Glutamatergic neuron (in vitro differentiated cells): ENCODE data around the gene ZNF83. TPM values are rescaled to one million over a fixed set of nuclear protein-coding genes. Genes with fewer than 3 reads are reported as not detected.

Experiments used
- DNase-seq: peaks from one replicate; pipeline ENCODE4 v3.0.0; 2022
- H3K27ac Mint-ChIP-seq: one replicate; pipeline ENCODE4 v1.8.0; 2020; ENCODE audit warnings: mild to moderate bottlenecking, mixed read lengths, inconsistent platforms; ENCODE audit not compliant: unreplicated experiment
- H3K27me3 Mint-ChIP-seq: one replicate; pipeline ENCODE4 v1.8.0; 2020; ENCODE audit warnings: mild to moderate bottlenecking, moderate library complexity, mixed read lengths, inconsistent platforms; ENCODE audit not compliant: unreplicated experiment
- H3K36me3 Mint-ChIP-seq: one replicate; pipeline ENCODE4 v1.8.0; 2020; ENCODE audit warnings: mild to moderate bottlenecking, mixed read lengths, inconsistent platforms; ENCODE audit not compliant: unreplicated experiment
- H3K4me1 Mint-ChIP-seq: one replicate; pipeline ENCODE4 v1.8.0; 2020; ENCODE audit warnings: mild to moderate bottlenecking, low read depth, mixed read lengths, inconsistent platforms; ENCODE audit not compliant: unreplicated experiment
- H3K4me3 Mint-ChIP-seq: one replicate; pipeline ENCODE4 v1.8.0; 2020; ENCODE audit warnings: mild to moderate bottlenecking, mixed read lengths, inconsistent platforms; ENCODE audit not compliant: unreplicated experiment
- H3K9me3 Mint-ChIP-seq: one replicate; pipeline ENCODE4 v1.8.0; 2020; ENCODE audit warnings: mild to moderate bottlenecking, moderate library complexity, mixed read lengths, inconsistent platforms; ENCODE audit not compliant: unreplicated experiment
- CTCF ChIP-seq: fragments of 200-600 bp; sonication (generic); IDR thresholded peaks from one replicate; pipeline ENCODE4 v1.5.0; 2021; ENCODE audit not compliant: partially characterized antibody, unreplicated experiment
- total RNA-seq: library from RNA; stranded (reverse); fragmentation: NEBNext Ultra II Directional; extraction: Animal tissue kit (Norgen Biotek cat#: 25700); gene quantifications from one replicate; pipeline ENCODE4 v1.2.1, GENCODE V29; 2021; ENCODE audit not compliant: unreplicated experiment

Gene ZNF83
- total RNA-seq, 1 donor from 2014 or later, result 62.3 TPM

GRCh38 chr19:52659013-52659412 lies 20.9 kb upstream of the ZNF83 start:
- Mint-ChIP-seq H3K36me3 (peaks cover 15% of the 10 kb centered on the region), H3K4me1 (no peaks in the 10 kb centered on the region), H3K27ac (no peak overlapping the region), H3K4me3 (no peak overlapping the region), H3K27me3 (no peaks in the 10 kb centered on the region), H3K9me3 (no peaks in the 10 kb centered on the region)
- DNase-seq, result no peak
- no peak for TF ChIP-seq CTCF

GRCh38 chr19:52658595-52658994 lies 20.4 kb upstream of the ZNF83 start:
- H3K36me3 Mint-ChIP-seq, result peaks cover 18% of the 10 kb centered on the region
- no peak overlapping the region for H3K4me3 Mint-ChIP-seq
- no peak for DNase-seq
- no peaks in the 10 kb centered on the region for H3K4me1 Mint-ChIP-seq
- H3K27me3 Mint-ChIP-seq, result no peaks in the 10 kb centered on the region
- H3K9me3 Mint-ChIP-seq, result no peaks in the 10 kb centered on the region
- no peak for TF ChIP-seq CTCF
- H3K27ac Mint-ChIP-seq, result no peak overlapping the region

GRCh38 chr19:52653161-52653560 lies 15.0 kb upstream of the ZNF83 start:
- DNase-seq, result no peak
- no peak for TF ChIP-seq CTCF
- H3K27ac Mint-ChIP-seq, result no peak overlapping the region
- H3K4me3 Mint-ChIP-seq, result no peak overlapping the region
- H3K9me3 Mint-ChIP-seq, result no peaks in the 10 kb centered on the region
- H3K36me3 Mint-ChIP-seq, result peaks cover 43% of the 10 kb centered on the region
- H3K4me1 Mint-ChIP-seq, result no peaks in the 10 kb centered on the region
- H3K27me3 Mint-ChIP-seq, result peaks cover 2% of the 10 kb centered on the region

- peaks cover 8% of the 10 kb centered on the region for H3K27me3 Mint-ChIP-seq
- no peak overlapping the region for H3K27ac Mint-ChIP-seq
- H3K4me3 Mint-ChIP-seq, result no peak overlapping the region
- no peaks in the 10 kb centered on the region for H3K4me1 Mint-ChIP-seq
- TF ChIP-seq CTCF, result no peak
- DNase-seq, result no peak
- peaks cover 50% of the 10 kb centered on the region for H3K36me3 Mint-ChIP-seq
- no peaks in the 10 kb centered on the region for H3K9me3 Mint-ChIP-seq
Measured at GRCh38 chr19:52651956-52652355, 13.8 kb upstream of the ZNF83 start.

GRCh38 chr19:52648336-52649016 lies 10.3 kb upstream of the ZNF83 start:
- no peaks in the 10 kb centered on the region for H3K4me1 Mint-ChIP-seq
- H3K9me3 Mint-ChIP-seq, result no peaks in the 10 kb centered on the region
- DNase-seq, result no peak
- no peak overlapping the region for H3K27ac Mint-ChIP-seq
- H3K36me3 Mint-ChIP-seq, result peaks cover 50% of the 10 kb centered on the region
- TF ChIP-seq CTCF, result no peak
- H3K27me3 Mint-ChIP-seq, result peaks cover 8% of the 10 kb centered on the region
- H3K4me3 Mint-ChIP-seq, result no peak overlapping the region
